Osteoblast (primary cell): ENCODE results near the gene OSM. TPM values are rescaled to one million over a fixed set of nuclear protein-coding genes. Genes with fewer than 3 reads are reported as not detected.

ENCODE experiments used
- DNase-seq: peaks from one replicate; pipeline ENCODE4 v3.0.0; 2011; ENCODE audit warnings: low spot score, mixed read lengths; ENCODE audit not compliant: insufficient read length; ENCODE audit errors: missing footprints
- H2AFZ ChIP-seq: 2 replicates; pipeline ENCODE4 v1.6.0; 2011; ENCODE audit warnings: mild to moderate bottlenecking, low read length
- H3K27ac ChIP-seq: 2 replicates; pipeline ENCODE4 v1.5.1; 2011; ENCODE audit warnings: mild to moderate bottlenecking, low read depth, low read length, moderate library complexity
- H3K27me3 ChIP-seq: 2 replicates; pipeline ENCODE4 v1.6.0; 2012; ENCODE audit warnings: mild to moderate bottlenecking, control low read depth, inconsistent platforms, low read length, moderate library complexity; ENCODE audit not compliant: insufficient read depth
- H3K36me3 ChIP-seq: 2 replicates; pipeline ENCODE4 v1.5.1; 2011; ENCODE audit warnings: mild to moderate bottlenecking, low read length, control low read depth, moderate library complexity; ENCODE audit not compliant: insufficient read depth
- H3K4me1 ChIP-seq: 2 replicates; pipeline ENCODE4 v1.5.1; 2011; ENCODE audit warnings: mild to moderate bottlenecking, low read length, control low read depth, moderate library complexity; ENCODE audit not compliant: insufficient read depth
- H3K4me2 ChIP-seq: 2 replicates; pipeline ENCODE4 v1.6.0; 2011; ENCODE audit warnings: mild to moderate bottlenecking, low read length; ENCODE audit not compliant: insufficient read depth
- H3K4me3 ChIP-seq: fragments of 200-600 bp; sonication (generic); 3 replicates; pipeline ENCODE4 v1.5.1; 2012; ENCODE audit warnings: mild to moderate bottlenecking, low read length, inconsistent platforms; ENCODE audit not compliant: insufficient read depth
- H3K79me2 ChIP-seq: 2 replicates; pipeline ENCODE4 v1.6.0; 2012; ENCODE audit warnings: mild to moderate bottlenecking, low read length, control low read depth, inconsistent platforms; ENCODE audit not compliant: insufficient read depth
- H3K9me3 ChIP-seq: 2 replicates; pipeline ENCODE4 v1.5.1; 2011; ENCODE audit warnings: low read depth, low read length, control low read depth
- H4K20me1 ChIP-seq: 2 replicates; pipeline ENCODE4 v1.6.0; 2012; ENCODE audit warnings: mild to moderate bottlenecking, low read length, control low read depth; ENCODE audit not compliant: insufficient read depth
- total RNA-seq: library from RNA; depleted of rRNA; stranded (reverse); fragments of >200 nt; gene quantifications from 2 replicates; pipeline ENCODE4 v1.2.3, GENCODE V29; 2012
- TF ChIP-seq, protein P1 (sequence below): IDR thresholded peaks from 2 replicates; pipeline ENCODE4 v1.5.1; 2011; ENCODE audit warnings: mild to moderate bottlenecking, low read depth, low read length, moderate library complexity; ENCODE audit errors: extremely low read depth

OSM gene
- total RNA-seq, 1 donor, result not detected

GRCh38 chr22:30302810-30303138 is 36.1 kb upstream of the OSM start:
- no peak overlapping the region for H2AFZ ChIP-seq
- TF ChIP-seq, protein P1, sequence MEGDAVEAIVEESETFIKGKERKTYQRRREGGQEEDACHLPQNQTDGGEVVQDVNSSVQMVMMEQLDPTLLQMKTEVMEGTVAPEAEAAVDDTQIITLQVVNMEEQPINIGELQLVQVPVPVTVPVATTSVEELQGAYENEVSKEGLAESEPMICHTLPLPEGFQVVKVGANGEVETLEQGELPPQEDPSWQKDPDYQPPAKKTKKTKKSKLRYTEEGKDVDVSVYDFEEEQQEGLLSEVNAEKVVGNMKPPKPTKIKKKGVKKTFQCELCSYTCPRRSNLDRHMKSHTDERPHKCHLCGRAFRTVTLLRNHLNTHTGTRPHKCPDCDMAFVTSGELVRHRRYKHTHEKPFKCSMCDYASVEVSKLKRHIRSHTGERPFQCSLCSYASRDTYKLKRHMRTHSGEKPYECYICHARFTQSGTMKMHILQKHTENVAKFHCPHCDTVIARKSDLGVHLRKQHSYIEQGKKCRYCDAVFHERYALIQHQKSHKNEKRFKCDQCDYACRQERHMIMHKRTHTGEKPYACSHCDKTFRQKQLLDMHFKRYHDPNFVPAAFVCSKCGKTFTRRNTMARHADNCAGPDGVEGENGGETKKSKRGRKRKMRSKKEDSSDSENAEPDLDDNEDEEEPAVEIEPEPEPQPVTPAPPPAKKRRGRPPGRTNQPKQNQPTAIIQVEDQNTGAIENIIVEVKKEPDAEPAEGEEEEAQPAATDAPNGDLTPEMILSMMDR, result no peak
- H3K4me3 ChIP-seq, result no peak overlapping the region
- no peak for DNase-seq
- H3K4me2 ChIP-seq, result no peak overlapping the region
- H3K27ac ChIP-seq, result peak overlapping the region; percentile 65
- H3K27me3 ChIP-seq, result no peaks in the 10 kb centered on the region
- peaks cover 30% of the 10 kb centered on the region for H3K4me1 ChIP-seq
- no peaks in the 10 kb centered on the region for H3K9me3 ChIP-seq
- H3K36me3 ChIP-seq, result peaks cover 45% of the 10 kb centered on the region
- H3K79me2 ChIP-seq, result peaks cover 88% of the 10 kb centered on the region
- H4K20me1 ChIP-seq, result peaks cover 79% of the 10 kb centered on the region

- no peak overlapping the region for H3K4me3 ChIP-seq
- no peaks in the 10 kb centered on the region for H3K27me3 ChIP-seq
- peaks cover 89% of the 10 kb centered on the region for H3K79me2 ChIP-seq
- peaks cover 51% of the 10 kb centered on the region for H3K36me3 ChIP-seq
- H2AFZ ChIP-seq, result no peak overlapping the region
- H3K4me2 ChIP-seq, result no peak overlapping the region
- DNase-seq, result no peak
- peak overlapping the region; percentile 65 for H3K27ac ChIP-seq
- H3K4me1 ChIP-seq, result peaks cover 30% of the 10 kb centered on the region
- peaks cover 81% of the 10 kb centered on the region for H4K20me1 ChIP-seq
- no peaks in the 10 kb centered on the region for H3K9me3 ChIP-seq
- TF ChIP-seq, protein P1, result no peak
Observed at GRCh38 chr22:30301995-30302809, 35.6 kb upstream of the OSM start.

DNA sequence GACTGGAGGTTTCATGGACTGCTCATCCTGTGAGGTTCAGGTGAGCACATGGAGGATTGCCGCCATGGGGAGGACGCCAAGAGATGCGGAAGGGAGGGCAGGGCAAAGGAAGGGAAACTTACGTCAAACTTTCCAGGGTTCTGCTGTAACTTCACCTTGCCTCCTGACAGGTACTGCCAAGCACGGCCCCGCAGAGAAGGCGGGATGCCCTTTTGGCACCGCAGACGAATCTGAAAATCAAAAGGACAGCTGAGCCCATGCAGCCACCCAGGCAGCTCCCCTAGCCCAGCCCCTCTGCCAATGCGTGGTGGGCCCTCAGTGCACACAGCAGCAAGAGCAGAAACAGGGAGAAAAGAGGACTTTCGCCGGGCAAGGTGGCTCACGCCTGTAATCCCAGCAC is 32.7 kb upstream of the OSM start:
- Histone ChIP-seq H4K20me1 (peaks cover 66% of the 10 kb centered on the region), H3K4me2 (no peak overlapping the region), H3K27ac (no peak overlapping the region), H3K36me3 (peaks cover 70% of the 10 kb centered on the region), H2AFZ (no peak overlapping the region), H3K9me3 (no peaks in the 10 kb centered on the region), H3K27me3 (no peaks in the 10 kb centered on the region), H3K4me3 (no peak overlapping the region), H3K79me2 (peaks cover 67% of the 10 kb centered on the region), H3K4me1 (peaks cover 9% of the 10 kb centered on the region)
- TF ChIP-seq, protein P1, result no peak
- no peak for DNase-seq

GRCh38 chr22:30297991-30298701 is 31.5 kb upstream of the OSM start:
- H3K36me3 ChIP-seq, result peaks cover 70% of the 10 kb centered on the region

More at GRCh38 chr22:30297991-30298701, 31.5 kb upstream of the OSM start:
- H2AFZ ChIP-seq, result no peak overlapping the region
- no peak overlapping the region for H3K4me2 ChIP-seq
- peaks cover 8% of the 10 kb centered on the region for H3K4me1 ChIP-seq
- H4K20me1 ChIP-seq, result peaks cover 59% of the 10 kb centered on the region
- no peaks in the 10 kb centered on the region for H3K9me3 ChIP-seq
- TF ChIP-seq, protein P1, result no peak
- no peaks in the 10 kb centered on the region for H3K27me3 ChIP-seq
- H3K79me2 ChIP-seq, result peaks cover 55% of the 10 kb centered on the region
- H3K27ac ChIP-seq, result no peak overlapping the region
- DNase-seq, result peak; percentile 37
- no peak overlapping the region for H3K4me3 ChIP-seq
